Hepatocyte (in vitro differentiated cells): ENCODE results near the gene RARB.

Experiments used
- CTCF ChIP-seq: fragments of 200-600 bp; sonication (generic); IDR thresholded peaks from 2 replicates; pipeline ENCODE4 v1.5.1; 2016; ENCODE audit warnings: antibody characterized with exemption, mild to moderate bottlenecking; ENCODE audit not compliant: poor library complexity
- EZH2 ChIP-seq: fragments of 200-600 bp; sonication (generic); IDR thresholded peaks from 2 replicates; pipeline ENCODE4 v1.6.1; 2016; ENCODE audit warnings: antibody characterized with exemption, mild to moderate bottlenecking, borderline replicate concordance
- EZH2phosphoT487 ChIP-seq: fragments of 200-600 bp; sonication (generic); IDR thresholded peaks from one replicate; pipeline ENCODE4 v1.6.1; 2018; ENCODE audit warnings: antibody characterized with exemption, mild to moderate bottlenecking, low read depth, moderate library complexity; ENCODE audit not compliant: unreplicated experiment, severe bottlenecking

DNA sequence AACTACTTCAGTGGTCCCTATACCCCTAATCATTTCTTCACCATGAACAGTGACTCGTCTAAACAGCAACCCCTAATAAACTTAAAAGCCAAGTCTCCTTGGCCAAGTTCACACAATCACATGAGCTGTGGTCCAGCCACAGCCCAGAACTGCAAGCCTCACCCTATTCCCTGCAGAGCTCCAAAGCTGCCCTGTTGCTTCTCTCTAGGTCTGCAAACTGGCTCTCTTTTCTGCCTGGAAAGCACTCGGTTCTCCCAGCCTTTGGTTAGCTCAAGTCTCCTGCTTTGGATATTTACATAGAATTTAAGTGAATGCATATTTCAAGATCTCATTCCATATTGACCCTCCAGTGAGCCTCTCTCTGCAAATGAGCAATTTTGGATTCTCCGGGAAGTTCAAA is 129.6 kb downstream of the RARB start:
- TF ChIP-seq CTCF (no peak), EZH2phosphoT487 (no peak), EZH2 (no peak)
